ENCODE measurements around the gene ZNF808. TPM values are rescaled to one million over a fixed set of nuclear protein-coding genes. Genes with fewer than 3 reads are reported as not detected.

ZNF808 gene
- total RNA-seq, 2 donors from 2014 or later, result 22.0 to 30.3 TPM

GRCh38 chr19:52602941-52603340, 75.5 kb downstream of the ZNF808 start:
- no peak for TF ChIP-seq CTCF (IDR thresholded peaks at IDR 0.05)
- Histone ChIP-seq H3K4me3 (no peak overlapping the region), H3K36me3 (no peaks in the 10 kb centered on the region), H3K27me3 (no peaks in the 10 kb centered on the region), H3K27ac (peak overlapping the region; percentile 56 to 81), H3K9me3 (no peaks in the 10 kb centered on the region), H3K4me1 (peaks cover 0 to 10% of the 10 kb centered on the region in 2 donors)
- DNase-seq (ENCODE audit: low spot score), result no peak

- Histone ChIP-seq H3K4me1 (peaks cover 0 to 10% of the 10 kb centered on the region in 2 donors), H3K4me3 (no peak overlapping the region), H3K27me3 (no peaks in the 10 kb centered on the region), H3K9me3 (no peaks in the 10 kb centered on the region), H3K27ac (peak overlapping the region; percentile 19 to 56), H3K36me3 (no peaks in the 10 kb centered on the region)
- DNase-seq (ENCODE audit: low spot score), result no peak
- no peak for TF ChIP-seq CTCF (IDR thresholded peaks at IDR 0.05)
These were observed 76.2 kb downstream of the ZNF808 start for GRCh38 chr19:52603558-52604207.

Other genes with a start within 250 kb of the ZNF808 start
- 1 to 10 TPM; 8.6 to 9.2 TPM for gene ZNF480, start 230.5 kb upstream of the ZNF808 start, total RNA-seq
- 1 to 10 TPM; 1.9 to 7.1 TPM for gene ZNF610, start 191.4 kb upstream of the ZNF808 start, total RNA-seq
- 10 to 100 TPM; 19.6 to 20.5 TPM for gene ZNF880, start 157.7 kb upstream of the ZNF808 start, total RNA-seq
- gene ZNF528, start 129.8 kb upstream of the ZNF808 start, total RNA-seq, result 10 to 100 TPM in 1 of 2 donors, 1 to 10 TPM in 1; 9.4 to 16.7 TPM
- under 1 TPM in 1 of 2 donors, not detected in 1; 0.16 TPM for gene ZNF534, start 98.5 kb upstream of the ZNF808 start, total RNA-seq
- gene ZNF578, start 74.1 kb upstream of the ZNF808 start, total RNA-seq, result 1 to 10 TPM; 1.5 to 1.6 TPM
- gene ZNF701, start 42.6 kb downstream of the ZNF808 start, total RNA-seq, result 10 to 100 TPM; 12.7 to 13.6 TPM
- gene ZNF83, start 110.7 kb downstream of the ZNF808 start, total RNA-seq, result 10 to 100 TPM; 16.6 to 24.4 TPM
- gene ZNF611, start 207.4 kb downstream of the ZNF808 start, total RNA-seq, result 1 to 10 TPM; 4.0 to 6.6 TPM